NAMALWA (cell line): ENCODE data around the gene INO80C.
"Not testable (repeated sequence)": the region's sequence is repeated elsewhere in the genome, so short reads cannot be mapped to it uniquely, and the experiment has no call there.

ENCODE experiments used
- DNase-seq: peaks from one replicate; pipeline ENCODE4 v3.0.0-alpha.2; 2015; ENCODE audit warnings: low spot score

INO80C gene

DNA sequence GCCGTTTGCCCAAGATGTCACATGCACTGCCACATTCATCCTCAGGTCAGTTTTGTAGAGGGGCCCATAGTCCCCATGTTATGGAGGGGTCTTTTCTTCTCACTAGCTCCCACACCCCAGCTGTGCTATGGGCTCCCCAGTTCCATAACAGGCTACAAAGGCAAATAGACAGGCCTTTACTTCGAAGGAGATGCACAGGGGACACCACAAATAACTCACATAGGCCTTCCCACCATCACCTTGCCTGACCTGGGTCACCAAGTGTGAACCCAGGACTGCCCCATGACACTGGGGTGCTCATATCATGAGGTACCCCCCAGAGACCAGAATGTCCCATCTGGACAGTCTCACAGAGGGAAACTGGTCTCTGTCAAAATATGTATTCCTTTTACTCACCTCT, 15.0 kb upstream of the INO80C start:
- DNase-seq, result no peak

- no peak for DNase-seq
Observed at GRCh38 chr18:35511833-35512232, 14.1 kb upstream of the INO80C start.

DNA sequence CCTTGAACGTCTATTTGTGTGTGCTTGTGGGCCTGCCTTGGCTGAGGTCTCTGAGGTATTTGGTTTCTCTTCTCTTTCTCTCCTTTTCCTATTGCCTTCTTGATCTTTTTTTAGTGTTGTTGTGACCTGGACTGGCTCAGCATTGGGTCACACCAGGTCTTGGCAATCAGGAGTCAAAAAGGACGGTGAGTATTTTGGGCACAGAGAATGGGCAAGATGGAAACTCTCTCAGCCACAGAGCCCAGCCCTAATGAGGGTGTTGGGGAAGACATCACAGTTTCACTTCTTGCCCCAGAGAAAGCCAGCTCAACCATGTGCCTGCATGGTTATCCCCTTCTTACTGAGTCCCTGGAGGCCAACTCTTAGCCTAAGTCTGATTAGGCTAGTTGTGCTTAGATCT, 13.7 kb upstream of the INO80C start:
- DNase-seq, result no peak

DNA sequence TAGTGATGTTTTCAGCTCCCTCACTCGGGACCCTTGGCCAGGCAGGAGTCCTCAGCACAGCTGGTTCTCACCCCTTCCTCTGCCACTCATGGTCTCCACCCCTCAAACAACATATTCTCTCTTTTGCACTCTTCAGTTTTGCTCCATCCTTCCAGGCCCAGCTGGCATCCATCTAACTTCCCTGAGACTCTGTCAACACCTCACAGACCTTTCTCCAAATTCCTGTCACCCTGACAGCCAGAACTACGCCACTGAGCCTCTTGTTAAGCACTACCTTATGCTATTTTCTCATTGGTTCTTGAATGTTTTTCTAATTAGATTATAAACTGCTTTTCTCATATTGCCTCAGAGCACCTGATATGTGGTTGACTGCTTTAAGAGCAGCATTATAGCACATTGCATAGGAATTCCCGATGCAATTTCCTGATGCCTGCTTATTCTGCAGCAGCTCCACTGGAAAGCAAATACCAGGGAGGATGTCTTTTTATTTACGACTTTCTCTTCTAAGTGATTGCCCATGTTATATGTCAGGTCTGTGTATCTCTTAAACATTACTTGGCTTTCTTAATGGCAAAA, 12.4 kb upstream of the INO80C start:
- DNase-seq, result no peak

GRCh38 chr18:35508746-35509338, 11.1 kb upstream of the INO80C start:
- no peak for DNase-seq

DNA sequence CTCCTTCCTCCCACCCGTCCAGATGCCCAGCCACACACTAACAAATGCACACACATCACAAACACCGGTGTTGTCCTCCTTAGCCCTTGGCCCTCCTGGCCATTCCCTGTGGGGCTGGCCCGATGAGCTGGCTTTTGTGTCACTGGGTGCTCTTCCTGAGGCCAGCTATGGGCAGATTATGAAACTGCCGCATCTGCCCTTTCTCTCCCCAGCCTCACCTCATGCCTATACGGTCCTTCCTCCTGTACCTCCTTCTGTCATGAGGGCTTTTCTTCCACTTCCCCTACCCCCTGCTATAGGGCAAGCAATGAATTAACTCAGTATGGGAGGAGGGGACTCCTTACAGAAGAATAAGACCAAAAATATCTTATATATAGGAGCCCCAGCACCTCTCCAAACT, 10.3 kb upstream of the INO80C start:
- no peak for DNase-seq

GRCh38 chr18:35507623-35508022, 9.9 kb upstream of the INO80C start:
- no peak for DNase-seq

DNA sequence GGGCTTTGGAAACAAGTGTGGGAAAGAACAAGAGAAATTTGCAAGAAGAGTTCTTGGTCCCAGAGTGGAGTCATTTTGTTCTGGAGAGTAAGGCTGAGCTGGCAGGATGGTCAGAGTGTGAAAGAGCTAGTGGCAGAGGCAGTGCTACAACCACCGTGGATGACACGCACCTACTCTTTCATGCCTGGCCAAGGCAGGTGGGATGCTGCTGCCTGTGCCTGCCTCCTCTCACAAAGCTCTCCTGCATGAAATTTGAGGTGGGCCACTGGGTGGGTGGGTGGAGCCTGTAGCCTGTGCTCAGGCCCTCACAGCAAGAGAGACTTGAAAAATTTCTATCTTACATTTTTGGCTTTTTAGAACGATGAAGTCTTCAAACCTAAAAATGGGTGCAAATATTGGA, 9.4 kb upstream of the INO80C start:
- DNase-seq, result no peak

GRCh38 chr18:35506024-35506712, 8.4 kb upstream of the INO80C start:
- no peak for DNase-seq

DNA sequence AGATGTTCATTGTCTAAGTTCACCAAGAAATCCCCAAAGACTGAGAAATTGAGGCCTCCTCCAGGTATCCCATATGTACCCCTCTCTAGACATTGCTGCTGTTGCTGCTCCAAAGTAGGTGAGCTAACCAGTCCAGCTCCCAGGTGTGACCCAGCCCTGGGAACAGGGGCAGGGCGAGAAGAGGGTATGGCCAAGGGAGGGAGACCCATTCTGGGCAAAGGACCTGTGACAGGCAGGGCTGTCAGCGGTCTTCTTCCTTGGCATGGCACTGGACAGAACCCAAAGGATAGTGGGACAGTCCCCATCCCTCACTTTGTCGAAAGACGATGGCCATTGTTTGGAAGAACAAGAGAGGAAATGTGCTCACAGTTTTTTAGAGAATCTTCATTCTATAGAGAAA, 7.2 kb upstream of the INO80C start:
- no peak for DNase-seq

DNA sequence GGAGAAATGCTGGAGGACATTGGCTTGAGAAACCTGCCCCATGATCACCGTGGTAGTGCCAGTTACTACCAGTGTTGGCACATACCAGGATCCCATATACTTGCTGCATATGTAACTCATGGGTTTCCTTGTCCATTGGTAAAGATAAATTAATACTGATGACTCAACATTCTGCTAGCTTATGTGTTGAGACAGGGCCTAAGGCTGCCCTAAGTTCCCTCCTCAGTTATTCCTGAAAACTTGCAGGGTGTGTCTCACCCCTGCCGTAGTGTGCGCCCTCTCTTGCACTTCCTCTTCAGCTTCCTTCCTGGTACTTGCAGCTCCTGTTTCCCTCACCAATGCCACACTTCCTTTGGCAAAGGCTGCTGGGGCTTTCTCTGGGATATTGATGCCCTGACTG, 4.3 kb upstream of the INO80C start:
- DNase-seq, result no peak

DNA sequence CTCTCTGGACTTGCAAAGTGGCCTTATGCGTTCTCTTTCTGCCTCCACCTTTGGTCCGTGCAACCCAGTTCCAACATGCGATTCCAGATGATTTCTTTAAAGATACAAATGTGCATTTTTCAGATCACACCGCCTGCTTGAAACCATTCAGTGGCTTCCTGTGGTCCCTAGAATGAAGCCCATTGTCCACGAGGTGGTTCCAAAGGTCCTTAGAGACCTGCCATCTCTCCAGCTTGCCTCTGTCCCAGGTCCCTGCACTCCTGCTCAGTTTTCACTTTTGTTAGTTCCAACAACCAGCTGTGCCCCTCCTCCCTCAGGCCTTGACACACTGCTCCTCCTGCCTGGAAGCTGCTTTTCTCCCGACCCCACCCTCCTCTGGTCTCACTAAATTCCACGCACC, 3.6 kb upstream of the INO80C start:
- no peak for DNase-seq

DNA sequence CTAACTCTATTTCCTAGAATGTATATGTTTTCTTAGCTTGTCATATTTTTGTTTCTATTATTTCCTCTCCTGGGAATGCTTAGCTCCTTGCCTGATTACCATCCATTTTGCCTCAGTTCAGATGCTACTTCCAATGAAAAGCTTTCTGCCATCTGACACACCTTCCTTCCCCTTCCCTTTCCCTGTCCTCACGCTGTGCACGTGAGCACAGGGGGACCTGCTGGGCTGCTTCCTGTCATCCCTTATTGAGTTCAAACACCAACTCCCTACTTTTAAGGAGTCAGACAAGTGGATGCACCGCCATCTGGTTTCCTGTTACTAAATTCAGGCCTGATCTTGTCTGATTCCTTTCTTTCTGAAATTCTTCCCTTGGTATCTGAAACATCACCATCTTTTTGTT, 2.4 kb upstream of the INO80C start:
- DNase-seq, result no peak

- no peak for DNase-seq
Observed at GRCh38 chr18:35497027-35497369, 762 bp downstream of the INO80C start.

DNA sequence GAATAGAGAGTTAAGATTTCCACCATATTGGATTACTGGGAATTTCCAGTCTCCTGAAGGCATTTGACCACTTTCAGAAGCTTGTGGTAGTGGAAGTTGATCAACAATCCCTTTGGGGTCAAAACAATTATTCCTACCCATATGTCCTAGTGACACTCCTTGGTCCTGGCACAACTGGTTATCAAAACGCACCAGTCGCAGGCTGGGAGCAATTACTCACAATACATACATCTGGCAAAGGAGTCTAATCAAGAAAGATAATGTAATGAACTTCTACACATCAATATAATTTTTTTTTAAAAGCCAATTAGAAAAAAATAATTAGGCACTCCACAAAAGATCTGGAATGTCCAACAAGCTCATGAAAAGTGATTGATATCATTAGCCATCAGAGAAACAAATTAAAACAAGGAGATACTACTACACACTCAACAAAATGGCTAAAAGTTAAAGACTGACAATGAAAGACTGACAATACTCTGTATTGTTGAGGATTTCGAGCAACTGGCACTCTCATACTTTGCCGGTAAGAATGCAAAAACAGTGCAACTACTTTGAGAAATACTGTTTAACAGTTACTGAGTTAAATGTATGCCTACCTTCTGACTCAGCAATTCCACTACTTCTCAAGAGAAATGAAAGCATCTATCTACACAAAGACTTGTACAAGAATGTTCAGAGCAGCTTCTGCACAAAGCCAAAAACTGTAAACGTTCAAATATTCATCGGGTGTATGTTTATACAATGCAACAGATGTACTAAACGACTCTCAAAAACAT, 2.0 kb downstream of the INO80C start:
- DNase-seq, result no peak

DNA sequence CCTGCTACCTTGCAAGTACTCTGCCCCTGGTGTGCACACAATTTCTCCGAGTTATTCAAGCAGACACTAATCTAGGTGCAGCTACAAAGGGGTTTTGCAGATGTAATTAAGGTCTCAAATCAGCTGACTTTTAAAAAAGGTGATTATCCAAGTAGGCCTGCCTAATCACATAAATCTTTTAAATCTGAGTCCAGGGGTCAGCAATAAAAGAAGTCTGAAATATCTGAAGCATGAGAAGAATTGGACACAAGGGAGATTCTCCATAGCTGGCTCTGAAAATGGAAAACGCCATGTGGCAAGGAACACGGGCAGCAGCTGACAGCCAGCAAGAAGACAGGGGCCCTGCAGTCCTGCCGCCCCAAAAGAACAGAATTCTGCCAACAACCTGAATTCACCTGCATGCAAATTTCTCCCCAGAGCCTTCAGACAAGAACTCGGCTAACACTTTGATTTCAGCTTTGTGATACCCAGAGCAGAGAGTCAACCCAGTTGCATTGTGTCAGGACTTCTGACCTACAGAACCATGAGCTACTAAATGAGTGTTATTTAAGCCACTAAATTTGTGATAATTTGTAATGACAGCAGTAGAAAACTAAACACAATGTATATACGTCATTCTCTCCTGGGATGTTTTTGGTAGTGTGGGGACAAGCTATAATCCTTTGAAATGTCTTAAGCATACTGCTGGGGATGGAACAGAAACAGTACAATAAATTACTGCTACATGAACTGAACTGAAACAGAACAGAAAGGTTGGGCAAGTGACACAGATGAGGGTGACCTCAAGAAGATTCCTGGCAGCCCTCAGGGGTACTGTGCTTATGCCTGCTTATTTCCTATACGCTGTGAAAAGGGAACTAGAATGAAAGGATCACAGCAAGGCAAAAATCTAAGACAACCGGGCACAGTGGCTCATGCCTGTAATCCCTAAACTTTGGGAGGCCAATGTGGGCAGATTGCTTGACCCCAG, 3.2 kb downstream of the INO80C start:
- DNase-seq, result no peak

- no peak for DNase-seq
Observed at GRCh38 chr18:35491700-35492077, 6.1 kb downstream of the INO80C start.

GRCh38 chr18:35490894-35491699, 6.7 kb downstream of the INO80C start:
- no peak for DNase-seq

DNA sequence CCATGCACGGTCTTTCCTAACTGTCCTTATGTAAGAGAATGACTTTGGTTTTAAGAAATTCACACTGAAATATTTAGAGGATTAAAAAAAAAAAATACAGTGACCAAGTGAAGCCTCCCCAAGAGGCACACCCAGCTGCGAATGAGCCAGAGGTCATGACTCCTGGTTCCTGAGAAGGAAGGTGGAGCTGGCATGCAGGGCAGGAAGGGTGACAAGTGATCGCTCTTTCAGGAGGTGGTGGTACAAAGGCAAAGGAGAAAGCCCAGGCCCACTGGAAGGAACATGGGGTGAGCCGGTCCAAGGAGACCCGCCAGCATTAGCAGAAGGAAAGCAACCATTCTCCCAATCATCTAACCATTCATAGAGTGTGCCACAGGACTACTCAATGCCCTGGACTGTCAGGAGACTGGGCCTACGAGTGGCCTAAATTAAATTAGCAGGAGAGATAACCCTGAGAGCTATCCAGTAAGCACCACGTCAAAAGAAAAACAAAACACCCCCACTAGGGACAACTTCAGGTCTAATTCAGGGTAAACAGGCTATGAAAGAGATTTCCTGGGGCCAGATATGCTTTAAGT, 7.8 kb downstream of the INO80C start:
- DNase-seq, result no peak

DNA sequence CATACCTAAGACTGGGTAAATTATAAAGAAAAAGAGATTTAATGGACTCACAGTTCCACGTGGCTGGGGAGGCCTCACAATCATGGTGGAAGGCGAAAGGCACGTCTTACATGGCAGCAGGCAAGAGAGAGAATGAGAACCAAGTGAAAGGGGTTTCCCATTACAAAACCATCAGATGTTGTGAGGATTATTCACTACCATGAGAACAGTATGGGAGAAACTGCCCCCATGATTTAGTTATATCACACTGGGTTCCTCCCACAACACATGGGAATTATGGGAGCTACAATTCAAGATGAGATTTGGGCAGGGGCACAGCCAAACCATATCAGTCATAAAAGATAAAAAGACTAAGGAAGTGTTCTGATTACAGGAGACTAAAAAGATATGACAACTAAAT, 8.5 kb downstream of the INO80C start:
- DNase-seq, result not testable (repeated sequence)

DNA sequence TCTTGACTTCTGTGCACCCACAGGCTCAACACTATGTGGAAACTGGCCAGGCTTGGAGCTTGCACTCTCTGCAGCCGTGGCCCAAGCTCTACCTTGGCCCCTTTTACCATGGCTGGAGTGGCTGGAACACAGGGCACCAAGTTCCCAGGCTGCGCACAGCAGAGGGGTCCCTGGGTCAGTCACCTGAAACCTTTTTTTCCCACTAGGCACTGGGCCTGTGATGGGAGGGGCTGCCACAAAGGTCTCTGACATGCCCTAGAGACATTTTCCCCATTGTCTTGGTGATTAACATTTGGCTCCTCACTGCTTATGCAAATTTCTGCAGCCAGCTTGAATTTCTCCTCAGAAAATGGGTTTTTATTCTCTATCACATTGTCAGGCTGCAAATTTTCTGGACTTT, 9.4 kb downstream of the INO80C start:
- DNase-seq, result not testable (repeated sequence)
